MV-4-11 (cell line): ENCODE measurements around the gene SPEF2.
"Not testable (repeated sequence)": the region's sequence is repeated elsewhere in the genome, so short reads cannot be mapped to it uniquely, and the experiment has no call there.

Experiments used
- DNase-seq: peaks from one replicate; lab custom pipeline; 2025; lab: John Stamatoyannopoulos, UW

Gene SPEF2

DNA sequence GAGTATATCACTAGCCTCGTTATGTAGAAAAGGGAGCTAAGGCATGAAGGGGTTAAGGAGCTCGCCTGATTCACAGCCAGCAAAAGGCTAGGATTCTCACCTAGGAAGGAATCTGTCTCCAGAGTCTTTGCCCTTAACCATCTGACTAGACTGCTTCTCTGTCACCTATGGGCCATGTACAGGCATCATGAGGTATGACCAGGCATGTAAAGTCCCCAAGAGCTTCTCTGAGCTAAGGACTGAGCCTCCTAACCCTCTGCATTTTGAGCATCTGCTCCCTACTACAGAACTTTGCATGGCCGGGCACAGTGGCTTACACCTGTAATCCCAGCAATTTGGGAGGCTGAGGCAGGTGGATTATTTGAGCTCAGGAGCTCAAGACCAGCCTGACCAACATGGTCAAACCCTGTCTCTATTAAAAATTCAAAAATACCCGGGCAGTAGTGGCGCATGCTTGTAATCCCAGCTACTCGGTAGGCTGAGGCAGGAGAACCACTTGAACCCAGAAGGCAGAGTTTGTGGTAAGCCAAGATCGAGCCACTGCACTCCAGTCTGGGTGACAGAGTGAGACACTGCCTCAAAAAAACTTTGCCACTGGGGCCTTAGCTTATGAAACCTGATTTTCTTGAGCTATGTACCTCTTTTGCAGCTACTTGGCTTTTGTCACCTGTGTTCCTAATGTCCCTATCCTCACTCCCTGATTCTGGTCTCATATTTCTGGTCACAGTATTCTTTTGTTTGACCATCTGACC is 205.9 kb downstream of the SPEF2 start:
- DNase-seq: no peak

DNA sequence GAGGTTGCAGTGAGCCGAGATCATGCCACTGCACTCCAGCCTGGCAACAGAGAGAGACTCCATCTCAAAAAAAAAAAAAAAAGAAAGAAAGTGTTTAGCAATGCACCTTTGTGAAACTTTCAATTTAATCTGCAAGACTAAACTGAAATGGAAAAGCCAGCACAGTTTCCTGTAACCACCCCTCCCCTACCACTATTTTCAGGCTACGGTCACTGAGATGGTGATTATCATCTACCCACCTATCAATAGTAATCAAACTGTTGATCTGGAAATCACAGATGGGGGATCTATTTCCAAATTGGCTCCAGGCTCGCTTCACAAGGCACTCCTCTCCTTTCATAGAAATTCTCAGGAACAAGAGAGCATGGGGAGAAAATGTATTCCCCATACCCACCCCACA is 208.4 kb downstream of the SPEF2 start:
- no peak for DNase-seq

DNA sequence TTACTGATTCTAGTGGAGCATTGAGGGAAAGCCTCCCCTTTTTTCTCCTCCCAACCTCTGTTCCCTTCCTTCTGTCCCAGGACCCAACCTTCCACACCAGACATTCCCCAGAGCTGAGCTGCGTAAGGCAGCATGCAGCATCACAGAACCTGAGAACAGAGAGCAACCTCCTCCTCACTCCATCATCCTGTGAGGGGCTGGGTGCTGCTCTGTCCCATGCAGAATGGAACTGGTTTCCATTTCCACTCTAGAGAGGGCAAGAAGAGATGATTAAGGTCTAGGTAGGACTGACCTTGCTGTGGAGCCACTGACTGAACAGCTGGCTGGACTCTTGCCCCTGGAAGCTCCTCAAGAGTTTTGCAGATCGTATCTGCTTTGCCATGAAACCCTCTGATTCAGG is 208.9 kb downstream of the SPEF2 start:
- no peak for DNase-seq

DNA sequence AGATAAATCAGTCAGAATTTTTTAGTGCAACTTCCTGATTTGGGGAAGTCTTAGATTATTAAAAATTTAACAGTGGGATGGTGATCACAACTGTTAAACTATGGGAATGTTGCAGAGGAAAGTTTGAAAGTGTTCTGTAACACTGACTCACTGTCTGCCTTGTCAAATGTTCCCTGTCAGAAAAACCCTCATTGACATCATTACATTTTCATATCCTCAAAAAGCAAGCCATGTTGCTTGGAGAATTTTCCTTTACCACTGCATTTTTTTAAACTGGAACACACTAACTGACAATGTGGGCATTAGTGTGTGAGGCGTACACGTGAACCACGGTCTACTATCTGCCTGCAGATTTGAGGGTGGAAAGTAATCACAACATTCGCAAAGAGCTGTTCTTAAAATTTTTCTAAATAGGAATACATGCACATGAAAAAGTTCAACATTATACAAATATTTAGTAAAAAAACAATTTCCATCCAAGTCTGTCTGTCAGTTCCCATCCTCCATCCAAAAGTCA is 210.5 kb downstream of the SPEF2 start:
- DNase-seq: peak; percentile 60

DNA sequence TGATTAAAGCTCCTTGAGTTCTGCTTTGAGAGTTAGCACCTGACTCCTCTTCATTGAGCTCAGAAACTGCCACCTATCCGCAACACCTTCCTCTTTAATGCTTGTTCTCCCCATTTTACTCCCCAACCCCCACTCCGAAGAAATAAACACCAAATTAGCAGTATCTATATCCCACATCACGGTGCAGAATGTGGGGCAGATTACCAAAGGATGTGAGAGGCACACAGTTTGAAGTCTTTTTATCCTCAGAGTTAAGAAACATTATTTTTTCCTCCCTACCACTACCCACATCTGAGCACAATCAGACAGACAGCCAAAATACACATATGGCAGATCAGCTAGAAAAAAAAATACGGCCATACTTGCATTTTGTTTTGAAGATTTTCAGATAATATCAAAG is 212.9 kb downstream of the SPEF2 start:
- DNase-seq: no peak

DNA sequence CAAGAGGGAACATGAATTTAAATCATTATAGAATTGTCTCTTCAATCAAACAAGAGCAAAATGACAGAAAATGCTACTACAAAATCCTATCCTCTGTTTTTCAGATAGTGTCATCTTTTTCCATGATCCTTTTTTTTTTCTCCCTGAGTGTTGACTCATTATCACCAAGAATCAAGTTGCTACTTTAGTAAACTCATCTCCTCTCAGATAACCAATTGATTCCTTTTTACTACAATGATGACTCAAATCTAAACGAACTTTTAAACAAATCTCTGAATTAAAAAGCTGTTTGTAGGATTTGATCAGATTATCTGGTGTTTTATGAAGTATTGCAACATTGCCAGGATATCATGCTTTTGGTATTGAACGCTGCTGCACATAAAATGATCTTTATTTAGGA is 215.1 kb downstream of the SPEF2 start:
- DNase-seq: no peak

DNA sequence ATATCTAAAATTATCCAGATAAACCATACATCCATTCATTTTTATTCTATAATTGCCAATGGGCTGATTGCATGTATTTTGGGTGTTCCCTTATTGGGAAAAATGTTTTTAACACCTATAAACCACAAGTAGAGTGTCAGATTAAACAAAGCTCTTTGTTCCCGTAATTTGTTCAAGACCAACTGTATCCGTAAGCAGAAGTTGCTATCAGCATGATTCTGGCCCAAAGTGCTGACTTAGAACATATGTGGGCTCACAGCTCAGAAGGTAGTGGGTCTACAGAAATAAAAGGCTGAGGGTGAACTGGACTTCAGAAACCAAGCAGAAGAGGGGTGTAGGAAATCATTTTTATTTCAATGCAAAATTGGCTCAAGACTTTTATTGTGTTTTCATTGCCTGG is 215.6 kb downstream of the SPEF2 start:
- DNase-seq: no peak

DNA sequence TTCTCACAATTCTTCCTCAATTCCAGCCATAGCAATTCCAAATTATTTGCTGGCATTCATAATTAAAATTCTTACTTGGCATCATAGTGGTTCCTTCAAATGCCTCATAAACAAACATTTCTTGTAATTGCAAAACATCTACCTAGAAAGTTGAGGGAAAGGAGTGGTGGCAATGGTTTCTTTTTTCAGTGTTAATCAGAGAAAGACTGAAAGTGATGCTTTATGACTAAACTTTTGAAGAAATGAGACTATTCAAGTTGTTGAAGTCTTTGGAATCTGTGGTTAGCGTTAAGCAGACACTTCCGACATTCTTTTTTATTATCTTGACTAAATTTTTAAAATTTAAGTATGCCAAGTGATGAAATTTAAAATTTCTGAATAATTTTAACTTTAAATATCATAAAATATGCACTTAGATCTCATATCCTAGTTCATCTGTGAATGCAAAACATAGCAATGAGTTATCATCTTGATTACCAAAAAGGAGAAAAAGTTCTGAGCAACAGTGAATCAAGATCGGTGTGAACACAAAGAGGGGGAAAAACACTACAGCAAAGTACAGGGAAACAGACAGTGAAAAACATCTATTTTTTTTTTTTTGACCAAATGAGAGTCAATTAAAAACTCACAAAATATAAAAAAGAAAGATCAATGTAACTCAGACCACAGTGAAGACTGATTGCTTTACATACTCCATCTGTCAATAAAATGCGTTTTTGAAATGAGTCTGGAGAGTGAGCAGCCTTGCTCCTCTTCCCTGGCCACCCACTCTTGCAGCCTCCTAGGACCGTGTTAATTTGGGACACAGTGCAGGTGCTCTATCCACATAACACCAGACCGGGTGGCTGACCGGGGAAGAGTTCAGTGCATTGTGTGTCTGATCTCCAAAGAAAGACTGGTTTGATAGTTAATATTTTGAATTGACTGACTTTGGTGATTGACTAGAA is 218.4 kb downstream of the SPEF2 start:
- DNase-seq: no peak

DNA sequence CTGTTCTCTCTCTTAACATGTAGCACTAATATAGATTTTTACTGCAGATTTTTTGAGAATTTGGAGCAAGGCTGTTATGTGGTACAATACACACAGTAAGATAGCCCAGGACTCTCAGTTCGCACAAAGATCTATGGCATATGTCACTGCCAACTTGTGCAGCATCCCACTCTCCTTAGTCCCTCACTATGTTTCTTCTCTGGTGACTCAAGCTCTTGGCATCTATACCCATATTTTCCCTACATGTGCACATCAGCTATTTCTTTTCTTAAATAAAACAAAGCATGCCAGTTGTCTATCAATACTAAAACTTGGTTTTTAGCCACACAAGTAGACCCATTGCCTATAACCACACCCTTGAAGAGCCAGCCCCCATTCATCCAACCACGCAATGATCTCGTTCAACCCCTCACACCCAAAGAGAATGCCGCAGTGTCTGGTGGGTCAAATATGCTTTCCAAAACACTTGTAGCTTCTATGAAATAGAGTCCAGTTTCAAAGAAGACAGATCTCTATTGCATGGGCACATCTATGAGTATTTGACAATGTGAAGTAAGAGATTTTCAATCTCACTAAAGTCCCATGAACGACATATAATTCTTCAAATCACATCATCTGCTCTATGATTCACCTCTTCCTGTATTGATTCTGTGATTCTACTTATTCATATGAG is 220.8 kb downstream of the SPEF2 start:
- DNase-seq: no peak

DNA sequence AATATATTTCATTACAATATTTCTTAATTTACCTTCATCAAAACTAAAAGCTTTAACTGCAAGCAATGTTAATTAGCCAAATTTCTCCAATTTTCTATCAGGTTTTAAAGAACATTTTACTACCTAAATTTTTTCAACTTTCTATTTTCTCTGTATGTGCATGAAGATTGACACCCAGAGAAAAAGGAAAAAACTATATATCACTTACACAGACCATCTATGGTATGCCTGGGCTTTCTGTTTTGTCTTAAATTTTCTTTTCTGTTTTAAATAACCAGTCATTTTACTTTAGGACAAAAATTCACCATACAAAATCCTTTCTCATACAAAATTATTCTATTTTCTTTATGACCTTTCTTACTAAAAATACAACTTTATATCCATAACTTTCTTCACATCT is 225.2 kb downstream of the SPEF2 start:
- no peak for DNase-seq

DNA sequence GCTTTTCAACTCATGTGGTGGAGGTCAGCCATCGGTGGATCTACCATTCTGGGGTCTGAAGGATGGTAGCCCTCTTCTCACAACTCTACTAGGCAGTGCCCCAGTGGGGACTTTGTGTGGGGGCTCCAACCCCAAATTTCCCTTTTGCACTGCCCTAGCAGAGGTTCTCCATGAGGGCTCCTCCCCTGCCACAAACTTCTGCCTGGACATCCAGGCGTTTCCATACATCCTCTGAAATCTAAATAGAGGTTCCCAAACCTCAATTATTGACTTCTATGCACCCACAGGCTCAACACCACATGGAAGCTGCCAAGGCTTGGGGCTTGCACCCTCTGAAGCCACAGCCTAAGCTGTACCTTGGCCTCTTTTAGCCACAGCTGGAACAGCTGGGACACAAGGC is 227.8 kb downstream of the SPEF2 start:
- not testable (repeated sequence) for DNase-seq

DNA sequence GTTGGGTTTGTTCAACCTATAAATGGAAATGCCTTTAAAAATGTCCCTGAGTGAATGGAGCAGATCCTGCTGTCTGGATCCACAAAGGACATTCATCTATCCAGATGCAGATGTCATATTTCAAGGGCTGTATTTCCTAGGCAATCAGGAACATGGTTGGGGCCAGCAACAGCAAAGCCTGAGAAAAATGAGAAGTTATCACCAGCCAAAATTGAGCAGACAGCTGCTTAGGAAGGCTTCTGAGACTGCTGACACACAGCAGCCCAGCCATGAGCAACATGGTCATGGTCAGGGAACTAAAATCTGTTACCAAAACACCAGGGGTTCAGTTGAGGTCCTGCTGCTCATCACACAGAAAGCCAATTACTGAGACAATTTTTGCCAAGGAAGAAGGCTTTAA is 229.8 kb downstream of the SPEF2 start:
- no peak for DNase-seq

DNA sequence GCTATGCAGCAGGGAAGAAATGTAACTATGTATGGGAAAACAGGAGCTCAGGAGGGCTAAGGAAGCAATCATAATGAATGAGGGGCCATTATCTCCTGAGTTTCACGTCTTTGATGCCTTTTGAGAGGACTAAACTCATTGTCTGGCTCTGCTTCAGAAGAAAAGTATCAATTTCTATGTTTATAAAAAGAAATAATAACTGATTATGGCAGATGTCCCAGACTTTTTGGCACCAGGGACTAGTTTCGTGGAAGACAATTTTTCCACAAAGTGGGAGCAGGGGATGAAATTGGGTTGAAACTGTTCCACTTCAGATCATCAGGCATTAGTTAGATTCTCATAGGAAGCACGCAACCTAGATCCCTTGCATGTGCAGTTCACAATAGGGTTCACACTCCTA is 230.3 kb downstream of the SPEF2 start:
- DNase-seq: no peak

DNA sequence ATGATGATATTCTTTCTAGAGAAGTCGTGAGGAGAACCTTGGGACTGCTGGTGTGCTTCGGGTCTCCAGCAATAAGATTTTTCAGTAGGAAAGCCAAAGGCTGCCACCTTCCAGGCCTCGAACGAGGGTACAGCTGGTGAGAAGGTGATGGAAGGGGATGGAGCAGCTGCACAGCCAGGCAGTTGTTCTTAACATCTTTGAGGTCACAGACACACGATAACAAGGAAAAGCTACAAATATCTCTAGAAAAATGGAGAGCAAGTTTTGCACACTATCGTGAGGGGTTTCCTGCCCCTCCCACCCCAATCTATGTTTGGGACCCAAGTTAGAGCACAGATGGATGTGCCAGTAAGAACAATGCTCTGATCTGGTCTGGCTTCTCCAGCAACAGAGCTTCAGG is 232.2 kb downstream of the SPEF2 start:
- DNase-seq: no peak

DNA sequence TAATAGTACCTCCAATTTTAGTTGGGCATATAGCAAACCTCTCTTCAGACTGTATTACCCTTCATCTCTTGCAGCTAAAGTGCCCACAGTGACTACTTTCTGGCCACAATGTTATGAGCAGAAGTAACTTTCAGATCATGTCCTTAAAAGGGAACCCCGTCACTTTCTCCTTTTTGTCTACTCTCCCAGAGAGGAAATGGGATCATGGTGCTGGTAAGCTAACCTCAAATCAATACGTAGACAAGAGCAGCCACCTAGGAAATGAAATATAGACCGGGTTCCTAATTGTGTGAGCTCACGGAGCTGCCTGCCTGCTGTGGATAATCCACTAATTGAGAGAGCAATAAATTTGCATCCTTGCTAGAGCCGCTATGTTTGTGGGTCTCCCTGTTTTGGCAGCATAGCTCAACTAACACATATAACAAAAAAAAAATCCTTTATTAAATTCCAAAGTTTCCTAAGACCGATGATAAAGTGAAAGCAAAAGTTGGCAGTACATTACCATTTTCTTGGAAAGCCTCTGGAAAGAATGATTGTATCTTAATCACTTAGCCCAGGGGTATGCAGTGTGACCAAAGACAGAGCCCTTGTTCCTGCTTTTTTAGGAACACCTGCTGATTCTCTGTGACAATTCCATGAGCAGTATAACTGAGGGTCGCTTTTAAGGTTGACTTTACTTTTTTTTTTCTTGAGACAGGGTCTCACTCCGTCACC is 233.5 kb downstream of the SPEF2 start:
- DNase-seq: peak; percentile 82

DNA sequence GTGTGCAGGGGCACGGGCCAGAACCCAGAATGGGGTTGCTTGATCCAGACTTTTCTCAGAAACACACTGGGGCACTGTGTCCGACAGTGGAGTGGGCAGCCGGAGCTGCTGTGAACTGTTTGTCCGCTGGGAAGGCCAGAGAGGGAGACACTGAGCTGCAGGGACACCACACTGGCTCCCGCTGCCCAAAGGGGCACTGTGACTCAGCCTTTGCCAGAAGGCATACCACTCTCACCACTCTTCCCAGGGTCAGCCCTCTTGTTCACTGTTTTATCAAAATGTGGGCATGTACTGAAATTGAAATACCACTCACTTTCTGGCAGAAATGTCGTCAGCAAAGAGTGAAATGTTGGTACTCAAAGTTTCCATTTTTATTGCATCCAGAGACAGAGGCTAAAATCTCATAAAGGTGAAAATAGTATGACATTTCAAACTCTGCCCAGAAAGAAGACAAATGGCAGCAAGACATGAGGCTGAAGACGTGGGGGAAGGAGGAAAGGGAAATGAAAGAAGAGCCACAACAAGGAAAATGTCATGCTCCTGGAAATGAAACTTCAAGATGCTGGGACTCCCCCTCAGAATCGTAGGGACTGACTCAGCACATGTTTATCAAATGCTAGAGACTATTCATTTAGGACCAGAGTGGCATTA is 234.5 kb downstream of the SPEF2 start:
- DNase-seq: peak; percentile 94

DNA sequence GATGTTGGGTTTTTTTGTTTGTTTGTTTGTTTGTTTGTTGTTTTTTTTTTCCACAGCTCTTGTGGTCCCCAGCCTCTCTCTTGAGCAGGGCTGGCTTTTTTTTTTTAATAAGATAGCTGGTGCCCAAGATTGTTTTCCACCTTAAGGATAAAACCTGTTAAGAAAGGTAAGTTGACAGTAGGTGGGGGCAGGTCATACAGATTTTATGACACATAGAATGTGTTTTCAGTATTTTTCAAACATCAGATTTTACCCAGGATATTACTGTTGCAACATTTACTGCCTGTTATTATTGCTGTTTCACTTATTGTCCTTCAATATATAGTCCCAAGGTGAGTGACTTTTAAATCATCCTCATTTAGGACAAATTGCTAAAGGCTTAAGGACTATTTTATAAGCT is 235.1 kb downstream of the SPEF2 start:
- no peak for DNase-seq

DNA sequence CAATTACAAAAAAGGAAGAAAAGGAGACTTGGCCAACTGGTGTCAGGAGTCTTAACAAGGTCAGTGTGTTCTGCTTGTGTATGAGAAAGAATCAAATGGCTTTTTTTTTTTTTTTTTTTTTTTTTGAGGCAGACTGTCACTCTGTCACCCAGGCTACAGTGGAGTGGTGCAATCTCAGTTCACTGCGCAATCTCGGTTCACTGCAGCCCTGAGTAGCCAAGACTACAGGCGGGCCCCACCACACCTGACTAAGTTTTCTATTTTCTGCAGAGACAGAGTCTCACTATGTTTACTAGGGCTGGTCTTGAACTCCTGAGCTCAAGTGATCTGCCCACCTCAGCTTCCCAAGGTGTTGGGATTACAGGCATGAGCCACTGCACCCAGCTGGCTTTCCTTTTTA is 236.0 kb downstream of the SPEF2 start:
- DNase-seq: peak; percentile 80

DNA sequence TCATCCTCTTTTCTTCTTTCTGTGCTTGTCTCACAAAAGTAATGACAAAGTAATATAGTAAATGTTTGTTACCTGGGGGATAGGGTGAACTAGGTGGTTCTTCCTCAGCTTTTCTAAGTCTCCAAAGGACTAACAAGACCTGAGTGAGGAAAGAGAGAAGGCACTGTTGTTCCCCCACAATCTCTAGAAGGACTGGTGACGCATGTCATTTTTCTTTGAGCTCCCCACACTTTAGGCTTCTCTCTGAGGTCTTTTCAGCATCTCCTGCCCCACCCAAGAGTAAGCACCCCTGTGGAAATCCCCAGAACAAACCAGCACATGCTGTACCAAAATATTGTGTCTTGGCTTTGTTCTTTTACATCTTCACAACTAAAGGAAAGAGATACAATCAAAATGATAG is 236.6 kb downstream of the SPEF2 start:
- no peak for DNase-seq

DNA sequence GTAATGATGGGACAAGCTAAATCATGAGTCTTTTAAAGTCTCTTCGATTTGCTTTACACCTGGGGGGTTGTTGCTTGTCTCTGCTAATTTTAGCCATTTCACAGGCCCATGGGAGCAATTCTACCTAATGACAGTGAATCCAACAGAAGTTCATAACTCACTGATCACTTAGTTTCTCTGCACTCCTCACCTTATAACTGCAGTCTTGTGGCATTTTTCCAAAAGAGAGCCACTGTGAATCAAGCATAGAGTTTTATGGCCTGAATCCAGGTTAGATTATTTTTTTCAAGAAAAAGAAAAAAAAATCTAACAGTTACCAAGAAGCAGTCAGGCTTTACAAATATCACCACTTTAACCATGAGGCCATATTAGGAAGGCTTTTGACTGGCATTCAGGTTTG is 237.5 kb downstream of the SPEF2 start:
- DNase-seq: no peak

DNA sequence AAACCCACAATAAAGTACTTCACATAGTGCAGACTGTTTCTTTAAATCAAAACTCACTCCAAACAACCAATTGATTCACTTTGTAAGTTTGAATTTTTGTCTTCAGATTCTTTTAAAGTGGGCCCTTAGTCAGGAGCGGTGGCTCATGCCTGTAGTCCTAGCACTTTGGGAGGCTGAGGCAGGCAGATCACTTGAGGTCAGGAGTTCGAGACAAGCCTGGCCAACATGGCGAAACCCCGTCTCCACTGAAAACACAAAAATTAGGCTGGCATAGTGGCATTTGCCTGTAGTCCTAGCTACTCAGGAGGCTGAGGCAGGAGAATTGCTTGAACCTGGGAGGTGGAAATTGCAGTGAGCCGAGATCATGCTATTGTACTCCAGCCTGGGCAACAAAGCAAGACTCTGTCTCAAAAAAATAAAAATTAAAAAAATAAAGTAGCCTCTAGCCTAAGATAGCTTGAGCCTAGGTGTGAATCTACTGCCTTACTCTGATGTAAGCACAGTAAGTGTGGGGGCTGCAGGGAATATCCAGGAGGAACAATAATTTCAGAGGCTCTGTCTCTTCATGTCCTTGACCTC is 238.6 kb downstream of the SPEF2 start:
- not testable (repeated sequence) for DNase-seq
